ENCODE data around the gene ARHGDIB. TPM values are rescaled to one million over a fixed set of nuclear protein-coding genes. Genes with fewer than 3 reads are reported as not detected.

ARHGDIB gene
- total RNA-seq, 1 donor from 2014 or later, result 228 TPM

DNA sequence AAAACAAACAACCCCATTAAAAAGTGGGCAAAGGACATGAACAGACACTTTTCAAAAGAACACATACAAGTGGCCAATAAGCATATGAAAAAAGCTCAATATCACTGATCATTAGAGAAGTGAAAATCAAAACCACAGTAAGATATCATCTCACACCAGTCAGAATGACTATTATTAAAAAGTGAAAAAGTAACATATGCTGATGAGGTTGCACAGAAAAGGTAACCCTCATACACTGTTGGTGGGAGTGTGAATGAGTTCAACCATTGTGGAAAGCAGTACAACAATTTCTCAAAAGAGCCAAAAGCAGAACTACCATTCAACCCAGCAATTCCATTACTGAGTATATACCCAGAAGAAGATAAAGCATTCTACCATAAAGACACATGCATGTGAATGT is 29.7 kb upstream of the ARHGDIB start:
- intact Hi-C loops (cut with DNase I), result no loop called here
- ATAC-seq (no peak), DNase-seq (no peak)
- Histone ChIP-seq H3K27me3 (no peaks in the 10 kb centered on the region), H3K27ac (no peak overlapping the region), H3K9me3 (no peaks in the 10 kb centered on the region), H3K4me1 (peaks cover 17% of the 10 kb centered on the region), H3K36me3 (no peaks in the 10 kb centered on the region), H3K4me3 (no peak overlapping the region)
- TF ChIP-seq, protein P1, sequence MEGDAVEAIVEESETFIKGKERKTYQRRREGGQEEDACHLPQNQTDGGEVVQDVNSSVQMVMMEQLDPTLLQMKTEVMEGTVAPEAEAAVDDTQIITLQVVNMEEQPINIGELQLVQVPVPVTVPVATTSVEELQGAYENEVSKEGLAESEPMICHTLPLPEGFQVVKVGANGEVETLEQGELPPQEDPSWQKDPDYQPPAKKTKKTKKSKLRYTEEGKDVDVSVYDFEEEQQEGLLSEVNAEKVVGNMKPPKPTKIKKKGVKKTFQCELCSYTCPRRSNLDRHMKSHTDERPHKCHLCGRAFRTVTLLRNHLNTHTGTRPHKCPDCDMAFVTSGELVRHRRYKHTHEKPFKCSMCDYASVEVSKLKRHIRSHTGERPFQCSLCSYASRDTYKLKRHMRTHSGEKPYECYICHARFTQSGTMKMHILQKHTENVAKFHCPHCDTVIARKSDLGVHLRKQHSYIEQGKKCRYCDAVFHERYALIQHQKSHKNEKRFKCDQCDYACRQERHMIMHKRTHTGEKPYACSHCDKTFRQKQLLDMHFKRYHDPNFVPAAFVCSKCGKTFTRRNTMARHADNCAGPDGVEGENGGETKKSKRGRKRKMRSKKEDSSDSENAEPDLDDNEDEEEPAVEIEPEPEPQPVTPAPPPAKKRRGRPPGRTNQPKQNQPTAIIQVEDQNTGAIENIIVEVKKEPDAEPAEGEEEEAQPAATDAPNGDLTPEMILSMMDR (IDR thresholded peaks at IDR 0.05), result no peak

DNA sequence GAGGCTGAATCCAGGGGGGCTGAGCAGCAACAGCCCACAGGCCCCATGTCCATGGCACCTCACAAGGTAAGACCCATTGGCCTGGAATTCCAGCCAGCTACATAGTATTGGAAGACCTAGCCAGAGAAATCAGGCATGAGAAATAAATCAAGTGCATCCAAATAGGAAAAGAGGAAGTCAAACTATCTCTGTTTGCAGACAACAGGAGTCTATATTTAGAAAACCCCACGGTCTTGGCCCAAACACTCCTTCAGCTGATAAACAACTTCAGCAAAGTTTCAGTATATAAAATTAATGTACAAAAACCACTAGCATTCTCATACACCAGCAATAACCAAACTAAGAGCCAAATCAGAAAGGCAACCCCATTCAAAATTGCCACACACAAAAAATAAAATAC is 28.4 kb upstream of the ARHGDIB start:
- Histone ChIP-seq H3K27me3 (no peaks in the 10 kb centered on the region), H3K36me3 (no peaks in the 10 kb centered on the region), H3K4me1 (peaks cover 8% of the 10 kb centered on the region), H3K27ac (no peak overlapping the region), H3K9me3 (no peaks in the 10 kb centered on the region), H3K4me3 (no peak overlapping the region)
- intact Hi-C loops (cut with DNase I), result no loop called here
- ATAC-seq, result no peak
- TF ChIP-seq, protein P1 (IDR thresholded peaks at IDR 0.05), result no peak
- no peak for DNase-seq

DNA sequence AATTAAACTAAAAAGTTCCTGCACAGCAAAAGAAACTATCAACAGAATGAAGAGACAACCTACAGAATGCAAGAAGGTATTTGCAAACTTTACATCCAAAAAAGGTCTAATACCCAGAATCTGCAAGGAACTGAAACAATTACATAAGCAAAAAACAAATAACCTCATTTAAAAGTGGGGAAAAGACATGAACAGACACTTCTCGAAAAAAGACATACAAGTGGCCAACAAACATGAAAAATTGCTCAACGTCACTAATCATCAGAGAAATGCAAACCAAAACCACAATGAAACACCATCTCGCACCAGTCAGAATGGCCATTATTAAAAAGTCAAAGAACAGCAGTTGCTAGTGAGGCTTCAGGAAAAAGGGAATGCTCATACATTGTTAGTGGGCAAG is 26.6 kb upstream of the ARHGDIB start:
- intact Hi-C loops (cut with DNase I), result no loop called here
- DNase-seq (no peak), ATAC-seq (no peak)
- Histone ChIP-seq H3K9me3 (no peaks in the 10 kb centered on the region), H3K27me3 (no peaks in the 10 kb centered on the region), H3K27ac (no peak overlapping the region), H3K4me1 (no peaks in the 10 kb centered on the region), H3K36me3 (no peaks in the 10 kb centered on the region), H3K4me3 (no peak overlapping the region)
- TF ChIP-seq, protein P1 (IDR thresholded peaks at IDR 0.05), result no peak

DNA sequence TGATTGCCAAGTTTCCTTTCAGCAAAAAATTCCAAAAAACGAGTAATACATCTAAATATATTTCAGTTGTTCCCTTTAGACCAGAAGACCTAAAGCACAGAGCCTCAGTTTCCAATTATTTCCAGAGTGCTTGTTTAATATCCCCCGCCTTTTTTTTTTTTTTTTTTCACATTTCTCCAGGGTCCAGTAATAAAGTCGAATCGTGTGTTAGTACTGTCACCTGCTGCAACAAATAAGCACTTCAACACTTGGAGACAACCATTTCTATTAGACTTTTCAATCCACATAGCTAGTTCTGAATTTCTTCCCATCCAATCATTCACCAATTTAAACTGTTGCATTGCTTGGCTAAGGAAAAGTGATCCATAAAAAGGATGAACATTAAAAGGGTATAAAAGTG is 25.0 kb upstream of the ARHGDIB start:
- Histone ChIP-seq H3K36me3 (no peaks in the 10 kb centered on the region), H3K9me3 (no peaks in the 10 kb centered on the region), H3K27me3 (no peaks in the 10 kb centered on the region), H3K4me1 (no peaks in the 10 kb centered on the region), H3K4me3 (no peak overlapping the region), H3K27ac (no peak overlapping the region)
- no peak for DNase-seq
- intact Hi-C loops (cut with DNase I), result no loop called here
- TF ChIP-seq, protein P1 (IDR thresholded peaks at IDR 0.05), result no peak
- ATAC-seq, result no peak

DNA sequence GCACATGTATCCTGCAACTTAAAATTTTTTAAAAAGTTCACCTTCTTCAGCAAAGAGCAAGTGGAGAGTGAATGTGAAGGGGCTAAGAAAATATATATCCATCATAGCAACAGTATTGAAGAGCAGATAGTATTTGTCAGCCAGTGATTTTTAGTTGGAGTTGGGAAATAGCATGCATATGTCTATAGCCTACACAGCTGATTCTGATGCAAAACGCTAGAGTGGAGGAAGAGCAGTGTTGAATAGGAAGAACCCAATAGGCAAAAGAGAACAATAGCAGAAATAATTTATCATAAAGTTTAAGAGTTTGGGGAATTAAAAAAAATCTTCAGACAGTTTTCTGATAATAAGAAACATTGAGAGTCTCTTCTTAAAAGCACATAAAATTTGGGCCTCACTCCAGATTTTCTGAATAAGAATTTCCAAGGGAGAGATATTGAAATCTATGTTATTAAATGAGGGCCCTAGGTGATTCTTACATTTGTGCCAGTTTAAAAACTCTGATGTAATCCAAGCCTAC is 23.4 kb upstream of the ARHGDIB start:
- no peaks in the 10 kb centered on the region for H3K9me3 ChIP-seq
- intact Hi-C loops (cut with DNase I), result no loop called here
- no peaks in the 10 kb centered on the region for H3K36me3 ChIP-seq
- no peaks in the 10 kb centered on the region for H3K4me1 ChIP-seq
- TF ChIP-seq, protein P1 (IDR thresholded peaks at IDR 0.05), result no peak
- no peaks in the 10 kb centered on the region for H3K27me3 ChIP-seq
- ATAC-seq, result no peak
- H3K27ac ChIP-seq, result no peak overlapping the region
- no peak for DNase-seq
- H3K4me3 ChIP-seq, result no peak overlapping the region

DNA sequence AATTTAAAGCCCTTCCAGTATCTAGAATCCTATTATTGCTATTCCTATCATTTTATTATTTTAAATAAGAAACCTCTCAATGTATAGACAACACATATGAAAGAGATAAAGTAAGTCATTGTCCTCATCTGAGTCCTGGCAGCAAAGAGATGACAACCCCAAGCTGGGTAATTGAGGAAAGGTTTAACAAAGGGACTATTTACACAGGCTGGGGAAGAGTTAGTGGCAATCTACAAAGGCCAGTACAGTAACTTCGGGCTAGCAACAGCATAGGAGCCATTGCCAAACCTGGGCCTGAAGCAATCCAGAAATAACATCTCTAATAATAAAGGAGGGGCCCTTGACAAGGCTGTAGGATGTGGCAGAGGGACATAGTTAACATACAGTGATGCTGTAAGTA is 22.6 kb upstream of the ARHGDIB start:
- Histone ChIP-seq H3K4me1 (no peaks in the 10 kb centered on the region), H3K4me3 (no peak overlapping the region), H3K36me3 (no peaks in the 10 kb centered on the region), H3K27ac (no peak overlapping the region), H3K9me3 (no peaks in the 10 kb centered on the region), H3K27me3 (no peaks in the 10 kb centered on the region)
- intact Hi-C loops (cut with DNase I), result no loop called here
- TF ChIP-seq, protein P1 (IDR thresholded peaks at IDR 0.05), result no peak
- DNase-seq, result no peak
- ATAC-seq, result no peak

Data from upper lobe of right lung (tissue), 1 donor.